Embryonic facial prominence (tissue), 1 donor: ENCODE measurements around the gene CXorf51A.
"Not testable (repeated sequence)": the region's sequence is repeated elsewhere in the genome, so short reads cannot be mapped to it uniquely, and the experiment has no call there.

ENCODE experiments used
- DNase-seq: peaks from one replicate; pipeline ENCODE4 v3.0.0-alpha.2; 2016; ENCODE audit errors: extremely low spot score

CXorf51A gene

DNA sequence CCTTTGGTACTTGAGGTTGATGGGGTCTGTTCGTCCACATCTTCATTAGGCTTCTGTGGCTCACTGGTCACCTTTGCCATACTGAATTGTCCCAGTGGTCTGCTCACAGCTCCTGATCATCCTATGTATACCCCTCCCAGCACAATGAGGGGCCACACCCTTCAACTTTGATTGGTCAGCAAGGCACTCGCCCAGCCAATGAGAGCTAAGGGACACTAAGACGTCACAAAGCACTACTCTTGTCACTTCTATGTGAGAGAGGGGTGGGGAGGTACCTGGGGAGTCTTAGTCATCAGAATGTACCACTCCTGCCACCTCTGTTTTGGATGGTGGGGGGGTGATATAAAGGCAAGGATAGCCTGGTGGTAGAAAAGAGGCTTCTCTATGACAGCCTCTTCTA, at the start of gene CXorf51A:
CXorf51A (minus strand) TSS at position 101 of the 400 bp plus-strand sequence; CDS start at position 80, 21 bp downstream.
- not testable (repeated sequence) for DNase-seq

DNA sequence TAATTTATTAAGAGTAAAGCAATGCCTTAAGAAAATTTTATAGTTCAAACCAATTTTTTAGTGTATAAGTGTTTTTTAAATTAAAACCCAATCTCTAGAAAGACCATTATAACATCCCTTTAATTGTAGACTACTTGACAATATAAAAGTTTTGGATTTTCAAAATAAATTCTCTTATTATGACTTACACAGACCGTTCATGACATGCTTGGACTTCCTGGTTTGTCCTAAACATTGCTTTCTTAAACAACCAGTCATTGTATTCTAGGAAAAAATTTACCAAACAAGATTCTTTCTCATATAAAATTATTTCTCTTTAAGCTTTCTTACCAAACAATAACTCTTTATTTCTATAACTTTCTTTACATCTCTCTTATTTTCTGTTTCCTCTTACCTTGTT, 49.0 kb upstream of the CXorf51A start:
- DNase-seq, result no peak

DNA sequence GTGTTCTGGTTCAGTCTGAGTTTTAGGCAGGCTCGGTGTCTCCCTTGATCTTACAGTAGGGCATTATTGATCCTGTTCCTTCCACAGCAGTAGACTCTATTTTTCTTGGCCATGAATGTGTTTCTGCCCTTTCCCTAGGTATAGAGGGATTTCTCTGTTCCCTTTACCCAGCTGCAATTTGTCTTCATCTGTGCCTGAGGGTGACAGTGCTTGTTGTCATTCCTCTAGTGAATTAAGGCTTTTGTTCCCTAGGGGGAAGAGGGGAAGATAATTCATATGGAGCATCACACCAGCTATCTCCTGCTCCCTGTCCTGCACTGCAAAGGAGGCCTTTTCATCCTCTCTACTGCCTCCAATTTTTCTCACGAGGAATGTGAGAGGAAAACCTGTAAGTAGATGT, 39.7 kb upstream of the CXorf51A start:
- no peak for DNase-seq

- DNase-seq, result no peak
Measured at GRCh38 chrX:146831994-146832393, 17.4 kb upstream of the CXorf51A start.

DNA sequence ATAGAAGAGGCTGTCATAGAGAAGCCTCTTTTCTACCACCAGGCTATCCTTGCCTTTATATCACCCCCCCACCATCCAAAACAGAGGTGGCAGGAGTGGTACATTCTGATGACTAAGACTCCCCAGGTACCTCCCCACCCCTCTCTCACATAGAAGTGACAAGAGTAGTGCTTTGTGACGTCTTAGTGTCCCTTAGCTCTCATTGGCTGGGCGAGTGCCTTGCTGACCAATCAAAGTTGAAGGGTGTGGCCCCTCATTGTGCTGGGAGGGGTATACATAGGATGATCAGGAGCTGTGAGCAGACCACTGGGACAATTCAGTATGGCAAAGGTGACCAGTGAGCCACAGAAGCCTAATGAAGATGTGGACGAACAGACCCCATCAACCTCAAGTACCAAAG, 5.1 kb downstream of the CXorf51A start, which contains the start of gene CXorf51B:
CXorf51B (plus strand) TSS at position 301 of the 400 bp plus-strand sequence; CDS start at position 322, 21 bp downstream.
- not testable (repeated sequence) for DNase-seq
